H1 (cell line): ENCODE measurements around the gene MYLK3. TPM values are rescaled to one million over a fixed set of nuclear protein-coding genes. Genes with fewer than 3 reads are reported as not detected.

Experiments used
- CTCF ChIA-PET: fragments of 300-600 bp; sonication (Branson Sonifier 250); formaldehyde crosslinking; loops from one replicate; lab custom pipeline; 2021; ENCODE audit not compliant: partially characterized antibody; lab: Charles Lee
- POLR2A ChIA-PET: fragments of 300-600 bp; sonication (Branson Sonifier 250); formaldehyde crosslinking; loops from one replicate; lab custom pipeline; 2021; ENCODE audit warnings: inconsistent platforms; ENCODE audit not compliant: partially characterized antibody; lab: Charles Lee
- DNase-seq, 2 experiments: peaks; one replicate each; pipeline versions ENCODE4 v3.0.0 to v3.0.0-alpha.2; 2010 to 2022; ENCODE audit warnings: low spot score in 2 of 2, low read depth in 1 of 2, mixed read lengths in 1 of 2
- FAIRE-seq: peaks from 2 replicates; lab custom pipeline; 2011; peaks lifted over from hg19 to GRCh38; lab: Jason Lieb, UNC
- H2AFZ ChIP-seq: 2 replicates; pipeline ENCODE4 v1.8.1; 2012; ENCODE audit warnings: low read length, inconsistent platforms
- H2AK5ac ChIP-seq: 2 replicates; pipeline ENCODE4 v1.6.1; 2013; ENCODE audit warnings: low read depth, low read length
- H2BK120ac ChIP-seq: replicated peaks from 2 replicates; pipeline ENCODE3; 2013; ENCODE audit warnings: low read depth, low read length, inconsistent platforms
- H2BK12ac ChIP-seq: 2 replicates; pipeline ENCODE4 v1.6.1; 2013; ENCODE audit warnings: low read depth, low read length
- H2BK15ac ChIP-seq: 2 replicates; pipeline ENCODE4 v1.6.1; 2013; ENCODE audit warnings: low read length
- H2BK20ac ChIP-seq: 2 replicates; pipeline ENCODE4 v1.6.1; 2013; ENCODE audit warnings: low read length
- H2BK5ac ChIP-seq: 2 replicates; pipeline ENCODE4 v1.6.1; 2013; ENCODE audit warnings: low read depth, low read length
- H3K14ac ChIP-seq: 2 replicates; pipeline ENCODE4 v1.6.1; 2013; ENCODE audit warnings: inconsistent platforms; ENCODE audit not compliant: insufficient read length
- H3K18ac ChIP-seq: 2 replicates; pipeline ENCODE4 v1.6.1; 2013; ENCODE audit warnings: low read length; ENCODE audit errors: extremely low read depth
- H3K23ac ChIP-seq: 2 replicates; pipeline ENCODE4 v1.6.1; 2013; ENCODE audit warnings: inconsistent platforms; ENCODE audit not compliant: insufficient read length
- H3K23me2 ChIP-seq: 2 replicates; pipeline ENCODE4 v1.6.1; 2013; ENCODE audit warnings: low read depth, low read length
- H3K27ac ChIP-seq: 2 replicates; pipeline ENCODE4 v1.6.1; 2011; ENCODE audit warnings: low read depth, low read length, inconsistent platforms
- H3K27me3 ChIP-seq, 4 experiments: replicated peaks in 1 of 4; 1 replicate in 1 of 4; 2 replicates in 3 of 4; pipeline versions ENCODE4 v1.6.1 to v1.8.1; 2011 to 2013; ENCODE audit warnings: low read length in 3 of 4, mild to moderate bottlenecking in 3 of 4, inconsistent platforms in 2 of 4, mixed read lengths in 2 of 4, moderate library complexity in 1 of 4; ENCODE audit not compliant: control insufficient read depth in 3 of 4, insufficient read depth in 3 of 4; ENCODE audit errors: extremely low read depth in 1 of 4
- H3K36me3 ChIP-seq, 4 experiments: 2 replicates each; pipeline versions ENCODE4 v1.6.1 to v1.8.1; 2011 to 2013; ENCODE audit warnings: mild to moderate bottlenecking in 4 of 4, low read length in 3 of 4, moderate library complexity in 2 of 4, control low read depth in 1 of 4, inconsistent platforms in 1 of 4; ENCODE audit not compliant: insufficient read depth in 4 of 4, control insufficient read depth in 2 of 4
- H3K4ac ChIP-seq: replicated peaks from 2 replicates; pipeline ENCODE3; 2013; ENCODE audit warnings: low read length, low read depth, mixed read lengths, inconsistent platforms; ENCODE audit not compliant: insufficient read length
- H3K4me1 ChIP-seq, 4 experiments: replicated peaks in 1 of 4; 1 replicate in 1 of 4; 2 replicates in 3 of 4; pipeline versions ENCODE4 v1.6.1 to v1.8.1; 2011 to 2013; ENCODE audit warnings: low read length in 3 of 4, inconsistent platforms in 2 of 4, mixed read lengths in 1 of 4; ENCODE audit not compliant: insufficient read depth in 4 of 4, control insufficient read depth in 3 of 4
- H3K4me2 ChIP-seq, 2 experiments: 2 replicates each; pipeline versions ENCODE4 v1.6.1 to v1.8.1; 2011 to 2013; ENCODE audit warnings: low read depth in 2 of 2, low read length in 2 of 2, control low read depth in 1 of 2, inconsistent platforms in 1 of 2, mild to moderate bottlenecking in 1 of 2; ENCODE audit not compliant: insufficient read depth in 1 of 2
- H3K4me3 ChIP-seq, 4 experiments: fragments of 200-600, 300-600 bp in 1 of 4; sonication (generic), shearing (Covaris generic), sonication (Bioruptor Twin) in 1 of 4; 2 replicates each; pipeline versions ENCODE4 v1.5.1 to v1.8.1; 2011 to 2016; ENCODE audit warnings: low read length in 4 of 4, low read depth in 3 of 4, control low read depth in 2 of 4, inconsistent platforms in 2 of 4, mild to moderate bottlenecking in 2 of 4, mixed read lengths in 1 of 4, moderate library complexity in 1 of 4; ENCODE audit not compliant: insufficient read depth in 2 of 4; ENCODE audit errors: extremely low read depth in 1 of 4
- H3K56ac ChIP-seq: replicated peaks from 2 replicates; pipeline ENCODE3; 2013; ENCODE audit warnings: low read depth, mild to moderate bottlenecking, mixed read lengths, low read length, inconsistent platforms; ENCODE audit not compliant: insufficient read length
- H3K79me1 ChIP-seq: 2 replicates; pipeline ENCODE4 v1.6.1; 2013; ENCODE audit warnings: low read depth, low read length, control low read depth
- H3K79me2 ChIP-seq, 2 experiments: 2 replicates each; pipeline versions ENCODE4 v1.6.1 to v1.8.1; 2012 to 2013; ENCODE audit warnings: low read length in 2 of 2, mild to moderate bottlenecking in 2 of 2, inconsistent platforms in 1 of 2; ENCODE audit not compliant: insufficient read depth in 2 of 2, control insufficient read depth in 1 of 2
- H3K9ac ChIP-seq, 4 experiments: replicated peaks in 1 of 4; 1 replicate in 1 of 4; 2 replicates in 3 of 4; pipeline versions ENCODE4 v1.6.1 to v1.8.1; 2011 to 2013; ENCODE audit warnings: low read depth in 3 of 4, low read length in 3 of 4, control low read depth in 2 of 4, mild to moderate bottlenecking in 2 of 4, moderate library complexity in 2 of 4, inconsistent platforms in 1 of 4; ENCODE audit errors: extremely low read depth in 1 of 4
- H3K9me3 ChIP-seq, 2 experiments: 2 replicates each; pipeline versions ENCODE4 v1.6.1 to v1.8.1; 2012 to 2013; ENCODE audit warnings: mild to moderate bottlenecking in 2 of 2, moderate library complexity in 2 of 2, control low read depth in 1 of 2, inconsistent platforms in 1 of 2, low read depth in 1 of 2, low read length in 1 of 2, mixed read lengths in 1 of 2; ENCODE audit not compliant: insufficient read depth in 2 of 2
- H4K20me1 ChIP-seq, 2 experiments: replicated peaks in 1 of 2; 2 replicates each; pipeline versions ENCODE3 to v1.8.1; 2011 to 2013; ENCODE audit warnings: inconsistent platforms in 2 of 2, low read length in 2 of 2, mild to moderate bottlenecking in 1 of 2; ENCODE audit not compliant: insufficient read depth in 2 of 2, control insufficient read depth in 1 of 2
- H4K5ac ChIP-seq: 2 replicates; pipeline ENCODE4 v1.6.1; 2013; ENCODE audit warnings: low read length, low read depth, mixed read lengths, inconsistent platforms; ENCODE audit not compliant: insufficient read length
- H4K8ac ChIP-seq: 2 replicates; pipeline ENCODE4 v1.8.0; 2013; ENCODE audit warnings: mild to moderate bottlenecking, moderate library complexity, low read length, inconsistent platforms; ENCODE audit not compliant: insufficient read depth; ENCODE audit errors: extremely low read depth
- H4K91ac ChIP-seq: replicated peaks from 2 replicates; pipeline ENCODE3; 2013; ENCODE audit warnings: low read length, mixed read lengths, inconsistent platforms; ENCODE audit not compliant: insufficient read length
- ASH2L ChIP-seq: fragments of 200-600, 300-600 bp; sonication (generic); IDR thresholded peaks from one replicate; pipeline ENCODE4 v1.7.1; 2017; ENCODE audit warnings: low read length
- ATF2 ChIP-seq: IDR thresholded peaks from 2 replicates; pipeline ENCODE4 v1.6.1; 2012; ENCODE audit warnings: low read length, inconsistent platforms
- EGR1 ChIP-seq: IDR thresholded peaks from 2 replicates; pipeline ENCODE4 v1.6.1; 2011; ENCODE audit warnings: low read depth, low read length, borderline replicate concordance
- JUN ChIP-seq: IDR thresholded peaks from 2 replicates; pipeline ENCODE4 v1.6.1; 2011; ENCODE audit warnings: low read depth, mild to moderate bottlenecking, improper control_type of control experiment, low read length
- KDM5A ChIP-seq: fragments of 200-600 bp; IDR thresholded peaks from 2 replicates; pipeline ENCODE4 v1.7.1; 2012; ENCODE audit warnings: mild to moderate bottlenecking, low read length, inconsistent platforms, mixed read lengths
- NANOG ChIP-seq: IDR thresholded peaks from 2 replicates; pipeline ENCODE4 v1.6.1; 2011; ENCODE audit warnings: low read length, low read depth, mild to moderate bottlenecking, inconsistent platforms; ENCODE audit not compliant: insufficient read depth, poor library complexity, severe bottlenecking
- POU5F1 ChIP-seq: IDR thresholded peaks from 2 replicates; pipeline ENCODE4 v1.6.1; 2011; ENCODE audit warnings: low read depth, mild to moderate bottlenecking, low read length, moderate library complexity
- WGBS, 2 experiments: shearing (Covaris generic) in 1 of 2; methylation state at CpG; one replicate each; pipeline versions ENCODE4 v1.1.6 to v1.1.7; 2013 to 2015; ENCODE audit warnings: low lambda C conversion rate in 2 of 2, mixed read lengths in 2 of 2, inconsistent platforms in 1 of 2, low coverage in 1 of 2, missing lambda C conversion rate in 1 of 2; ENCODE audit not compliant: insufficient replicate concordance in 2 of 2, insufficient coverage in 1 of 2, insufficient read length in 1 of 2; ENCODE audit errors: extremely low coverage in 1 of 2, missing lambda C conversion rate in 1 of 2; 5-methylcytosine and 5-hydroxymethylcytosine counted together
- polyA plus RNA-seq, 7 experiments: library from polyadenylated mRNA; depleted of rRNA in 3 of 7; stranded (reverse) in 5 of 7; unstranded in 2 of 7; fragments of >200 nt in 5 of 7; fragments of 200-250 nt in 2 of 7; gene quantifications; 1 replicate in 5 of 7; 2 replicates in 1 of 7; 4 replicates in 1 of 7; pipeline versions ENCODE4 v1.2.1 to v1.2.3, GENCODE V29; 2011 to 2013; ENCODE audit warnings: missing spikeins in 2 of 7, mixed read lengths in 2 of 7
- total RNA-seq: library from RNA; stranded (reverse); fragmentation: NEBNext Ultra II Directional; extraction: Animal tissue kit (Norgen Biotek cat#: 25700); gene quantifications from 2 replicates; pipeline ENCODE4 v1.2.1, GENCODE V29; 2021
- TF ChIP-seq, protein P1 (sequence below): IDR thresholded peaks from 2 replicates; pipeline ENCODE4 v1.6.1; 2012; ENCODE audit warnings: inconsistent platforms

Gene MYLK3
- total and polyA plus RNA-seq, 2 of the 8 experiments (the other 6 are each of a cell fraction or from before 2014, with no cell fraction given), result 0.14 to 0.35 TPM

- Histone ChIP-seq H3K9me3 (no peaks in the 10 kb centered on the region), H3K14ac (no peak overlapping the region), H2BK20ac (no peak overlapping the region), H3K23ac (no peak overlapping the region), H3K27me3 (no peaks in the 10 kb centered on the region), H2BK15ac (no peak overlapping the region), H3K79me1 (no peaks in the 10 kb centered on the region; the same call in 1 of the 2 replicates), H2BK12ac (no peak overlapping the region), H3K36me3 (peaks cover 2 to 15% (median 8%) of the 10 kb centered on the region in 4 experiments; a peak in 5 of 8 replicates), H2AK5ac (no peak overlapping the region), H3K18ac (no peak overlapping the region), H4K91ac (no peak overlapping the region), H3K4me3 (peak overlapping the region; percentile 88 to 96 (median 92); a peak in 7 of 8 replicates), H2AFZ (no peak overlapping the region), H3K9ac (no peak overlapping the region; a peak in 1 of 7 replicates), H3K23me2 (peaks cover 13% of the 10 kb centered on the region), H3K56ac (no peak overlapping the region), H4K8ac (no peak overlapping the region), H4K5ac (no peak overlapping the region), H3K4ac (no peak overlapping the region), H3K4me1 (peaks cover 2 to 13% (median 5%) of the 10 kb centered on the region in 4 experiments; a peak in 5 of 7 replicates), H2BK120ac (no peak overlapping the region), H4K20me1 (peaks cover 25% of the 10 kb centered on the region in 2 experiments), H3K4me2 (peak overlapping the region; percentile 76 to 96), H3K79me2 (peaks cover 32 to 89% of the 10 kb centered on the region in 2 experiments), H3K27ac (no peak overlapping the region), H2BK5ac (no peak overlapping the region)
- no peak for TF ChIP-seq EGR1
- TF ChIP-seq ASH2L, result no peak
- no peak for TF ChIP-seq KDM5A
- no peak for TF ChIP-seq NANOG
- TF ChIP-seq JUN, result no peak
- TF ChIP-seq, protein P1, sequence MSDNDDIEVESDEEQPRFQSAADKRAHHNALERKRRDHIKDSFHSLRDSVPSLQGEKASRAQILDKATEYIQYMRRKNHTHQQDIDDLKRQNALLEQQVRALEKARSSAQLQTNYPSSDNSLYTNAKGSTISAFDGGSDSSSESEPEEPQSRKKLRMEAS, result no peak
- no peak for TF ChIP-seq POU5F1
- TF ChIP-seq ATF2, result no peak
- WGBS, 2 experiments, result 68% methylated on average over 9 of the region's 9 CpGs; no CpG with 5 or more reads in 1 of the 2 experiments
- POLR2A ChIA-PET, result no interaction called here
- FAIRE-seq, result no peak
- CTCF ChIA-PET, result interaction anchor here (1.9 kb wide), 1 partner anchor 14 kb away, joined by 5 read pairs; no protein-coding TSS in a partner anchor
- DNase-seq, result no peak
These were observed 60.7 kb downstream of the MYLK3 start for GRCh38 chr16:46687486-46687885.
